PC-9 (cell line): ENCODE measurements around the gene ANKS6. TPM values are rescaled to one million over a fixed set of nuclear protein-coding genes. Genes with fewer than 3 reads are reported as not detected.

Source experiments
- BruUV-seq: library from RNA; stranded (reverse); fragments of 400-500 nt; replicated peaks from 2 replicates; lab custom pipeline; 2021; lab: Mats Ljungman, UMichigan
- CTCF ChIA-PET: fragments of 300-600 bp; sonication (Branson Sonifier 250); formaldehyde crosslinking; loops from one replicate; lab custom pipeline; 2022; ENCODE audit warnings: antibody characterized with exemption; lab: Charles Lee
- POLR2A ChIA-PET: fragments of 300-600 bp; sonication (Branson Sonifier 250); formaldehyde crosslinking; loops from one replicate; lab custom pipeline; 2022; ENCODE audit warnings: antibody characterized with exemption; ENCODE audit not compliant: unreplicated experiment; lab: Charles Lee
- DNase-seq, 2 experiments: peaks; one replicate each; pipeline versions ENCODE4 v3.0.0 to v3.0.0-alpha.2; 2015 to 2022; ENCODE audit warnings: mixed read lengths in 1 of 2
- H2AFZ ChIP-seq: fragments of 200-600 bp; sonication (generic); 2 replicates; pipeline ENCODE4 v1.8.1; 2017; ENCODE audit warnings: antibody characterized with exemption
- H3F3A ChIP-seq: fragments of 200-600 bp; sonication (generic); 2 replicates; pipeline ENCODE4 v1.8.1; 2017; ENCODE audit warnings: antibody characterized with exemption, mild to moderate bottlenecking, low read depth; ENCODE audit not compliant: insufficient read depth
- H3K27ac ChIP-seq: fragments of 200-600 bp; sonication (generic); 2 replicates; pipeline ENCODE4 v1.6.1; 2016; ENCODE audit warnings: mixed run types
- H3K27me3 ChIP-seq: fragments of 200-600 bp; sonication (generic); 2 replicates; pipeline ENCODE4 v1.6.1; 2016; ENCODE audit warnings: low read depth, mixed run types; ENCODE audit not compliant: insufficient read depth
- H3K36me3 ChIP-seq: fragments of 200-600 bp; sonication (generic); 2 replicates; pipeline ENCODE4 v1.6.1; 2016; ENCODE audit warnings: low read depth, mixed run types
- H3K4me1 ChIP-seq: fragments of 200-600 bp; sonication (generic); replicated peaks from 2 replicates; pipeline ENCODE4 v1.6.1; 2016; ENCODE audit warnings: mixed run types; ENCODE audit not compliant: insufficient read depth
- H3K4me2 ChIP-seq: fragments of 200-600 bp; sonication (generic); 2 replicates; pipeline ENCODE4 v1.6.1; 2017; ENCODE audit warnings: mixed run types
- H3K4me3 ChIP-seq: fragments of 200-600 bp; sonication (generic); 2 replicates; pipeline ENCODE4 v1.6.1; 2016; ENCODE audit warnings: mixed run types
- H3K79me2 ChIP-seq: fragments of 200-600 bp; sonication (generic); 2 replicates; pipeline ENCODE4 v1.6.1; 2017; ENCODE audit warnings: low read depth, mixed run types
- H3K9me2 ChIP-seq: fragments of 200-600 bp; sonication (generic); 2 replicates; pipeline ENCODE4 v1.8.1; 2017; ENCODE audit warnings: mild to moderate bottlenecking; ENCODE audit not compliant: insufficient read depth
- H3K9me3 ChIP-seq: fragments of 200-600 bp; sonication (generic); 2 replicates; pipeline ENCODE4 v1.8.1; 2016; ENCODE audit warnings: low read depth; ENCODE audit not compliant: insufficient read depth
- H4K20me1 ChIP-seq: fragments of 200-600 bp; sonication (generic); 2 replicates; pipeline ENCODE4 v1.8.1; 2017; ENCODE audit not compliant: insufficient read depth
- CTCF ChIP-seq: fragments of 200-600 bp; sonication (generic); conservative IDR thresholded peaks from 2 replicates; pipeline ENCODE4 v1.6.1; 2017; ENCODE audit warnings: mixed run types, antibody characterized with exemption, mild to moderate bottlenecking, moderate library complexity
- EZH2 ChIP-seq: fragments of 200-600 bp; sonication (generic); IDR thresholded peaks from 2 replicates; pipeline ENCODE4 v1.8.0; 2017; ENCODE audit warnings: antibody characterized with exemption, low read depth
- intact Hi-C: fragments of 100-400 bp; cut with micrococcal nuclease; formaldehyde crosslinking; loops from one replicate; pipeline ENCODE4 v1.10.0; 2022; ENCODE audit not compliant: unreplicated experiment
- total RNA-seq: library from RNA; stranded (reverse); gene quantifications from 2 replicates; pipeline ENCODE4 v1.2.3, GENCODE V29; 2021

The ANKS6 gene
- total RNA-seq, 1 experiment from 2014 or later: 74.7 TPM

- no peak overlapping the region for H2AFZ ChIP-seq
- H3K4me1 ChIP-seq: no peaks in the 10 kb centered on the region
- no peaks in the 10 kb centered on the region for H3K27me3 ChIP-seq
- no peaks in the 10 kb centered on the region for H3F3A ChIP-seq
- TF ChIP-seq EZH2 (no peak), CTCF (no peak)
- DNase-seq: no peak
- no peak overlapping the region for H3K4me2 ChIP-seq
- H4K20me1 ChIP-seq: no peaks in the 10 kb centered on the region
- no peaks in the 10 kb centered on the region for H3K79me2 ChIP-seq
- H3K9me2 ChIP-seq: no peaks in the 10 kb centered on the region
- intact Hi-C loops: no loop called here
- no TSS peak for BruUV-seq
- H3K4me3 ChIP-seq: no peak overlapping the region
- ChIA-PET POLR2A (interaction anchor here (0.6 kb wide), 2 partner anchors 426 to 670 kb away, joined by 4 to 6 read pairs; no protein-coding TSS in a partner anchor), CTCF (no interaction called here)
- H3K27ac ChIP-seq: no peak overlapping the region
- no peaks in the 10 kb centered on the region; the same call in 1 of the 2 replicates for H3K9me3 ChIP-seq
- H3K36me3 ChIP-seq: 0 out of 2 replicates have a peak, but pooled peaks cover 7% of the 10 kb centered on the region
These were observed 56.0 kb downstream of the ANKS6 start for GRCh38 chr9:98740226-98740881.

GRCh38 chr9:98738741-98739140 lies 57.6 kb downstream of the ANKS6 start:
- no peak for DNase-seq
- no peak overlapping the region for H2AFZ ChIP-seq
- no peaks in the 10 kb centered on the region for H3K4me1 ChIP-seq
- no peaks in the 10 kb centered on the region; the same call in 1 of the 2 replicates for H3K9me3 ChIP-seq
- CTCF ChIA-PET: no interaction called here
- 0 out of 2 replicates have a peak, but pooled peaks cover 4% of the 10 kb centered on the region for H3K36me3 ChIP-seq
- H3K79me2 ChIP-seq: no peaks in the 10 kb centered on the region
- no TSS peak for BruUV-seq
- no peak overlapping the region for H3K4me3 ChIP-seq
- POLR2A ChIA-PET: no interaction called here
- H3K27ac ChIP-seq: no peak overlapping the region
- H4K20me1 ChIP-seq: no peaks in the 10 kb centered on the region
- intact Hi-C loops: no loop called here
- H3K4me2 ChIP-seq: no peak overlapping the region
- no peaks in the 10 kb centered on the region for H3K9me2 ChIP-seq
- no peak for TF ChIP-seq EZH2
- no peak for TF ChIP-seq CTCF
- no peaks in the 10 kb centered on the region for H3F3A ChIP-seq
- H3K27me3 ChIP-seq: no peaks in the 10 kb centered on the region

GRCh38 chr9:98736226-98736625 lies 60.1 kb downstream of the ANKS6 start:
- Histone ChIP-seq H3K9me2 (no peaks in the 10 kb centered on the region), H3F3A (no peaks in the 10 kb centered on the region), H3K4me1 (no peaks in the 10 kb centered on the region), H4K20me1 (no peaks in the 10 kb centered on the region), H3K4me3 (no peak overlapping the region), H3K27ac (no peak overlapping the region), H3K4me2 (no peak overlapping the region), H3K36me3 (no peaks in the 10 kb centered on the region), H3K9me3 (no peaks in the 10 kb centered on the region; the same call in 1 of the 2 replicates), H2AFZ (no peak overlapping the region), H3K79me2 (no peaks in the 10 kb centered on the region), H3K27me3 (no peaks in the 10 kb centered on the region)
- CTCF ChIA-PET: no interaction called here
- BruUV-seq: no TSS peak
- DNase-seq: no peak
- intact Hi-C loops: no loop called here
- POLR2A ChIA-PET: interaction anchor here (0.6 kb wide), 1 partner anchor 51 kb away, joined by 5 read pairs; no protein-coding TSS in a partner anchor
- TF ChIP-seq CTCF (no peak), EZH2 (no peak)
